Mammary epithelial cell (primary cell): ENCODE results near the gene AIF1.

Source experiments
- CTCF ChIP-seq, 2 donors: IDR thresholded peaks in 1 of 2; conservative IDR thresholded peaks in 1 of 2; 2 replicates each; pipeline ENCODE4 v1.5.1; 2011 to 2012; ENCODE audit warnings: inconsistent platforms in 2 of 2, low read length in 2 of 2, mild to moderate bottlenecking in 2 of 2, control low read depth in 1 of 2, low read depth in 1 of 2; ENCODE audit not compliant: insufficient read depth in 1 of 2; ENCODE audit errors: extremely low read depth in 1 of 2
- EZH2 ChIP-seq: IDR thresholded peaks from 2 replicates; pipeline ENCODE4 v1.6.1; 2012; ENCODE audit warnings: low read length, inconsistent platforms, borderline replicate concordance

GRCh38 chr6:31586599-31587281 is 28.3 kb upstream of the AIF1 start:
- TF ChIP-seq CTCF (conservative IDR thresholded peaks at IDR 0.05 in 1 of 2, IDR thresholded peaks at IDR 0.05 in 1 of 2; ENCODE audit: extremely low read depth in 1 of 2, insufficient read depth in 1 of 2, low read depth in 1 of 2, low read length in 2 of 2) = no peak
- TF ChIP-seq EZH2 = no peak
